Panc1 (cell line): ENCODE results near the gene PKP3. TPM values are rescaled to one million over a fixed set of nuclear protein-coding genes. Genes with fewer than 3 reads are reported as not detected.

Source experiments
- ATAC-seq: fragments of 200-7000 bp; cut with Tn5 transposase; 2 replicates; pipeline ENCODE4 v1.9.1; 2020; ENCODE audit warnings: mild to moderate bottlenecking, moderate library complexity
- BruUV-seq: library from RNA; stranded (reverse); fragments of 400-500 nt; replicated peaks from 2 replicates; lab custom pipeline; 2021; lab: Mats Ljungman, UMichigan
- CTCF ChIA-PET: fragments of 300-600 bp; sonication (Branson Sonifier 250); formaldehyde crosslinking; loops from one replicate; lab custom pipeline; 2022; ENCODE audit warnings: antibody characterized with exemption; lab: Charles Lee
- POLR2A ChIA-PET: fragments of 300-600 bp; sonication (Branson Sonifier 250); formaldehyde crosslinking; loops from one replicate; lab custom pipeline; 2022; ENCODE audit warnings: antibody characterized with exemption; lab: Charles Lee
- DNase-seq: peaks from one replicate; pipeline ENCODE4 v3.0.0-alpha.2; 2010; ENCODE audit warnings: low read depth, low spot score
- H3K27ac ChIP-seq: 2 replicates; pipeline ENCODE4 v1.5.1; 2011; ENCODE audit warnings: mild to moderate bottlenecking, low read length, inconsistent platforms
- H3K27me3 ChIP-seq: fragments of 200-500 bp; sonication (Bioruptor generic); 2 replicates; pipeline ENCODE4 v1.6.0; 2014; ENCODE audit warnings: low read length, inconsistent platforms; ENCODE audit not compliant: control insufficient read depth, insufficient read depth
- H3K36me3 ChIP-seq: fragments of 200-500 bp; sonication (Bioruptor generic); 2 replicates; pipeline ENCODE4 v1.5.1; 2014; ENCODE audit warnings: inconsistent platforms, mild to moderate bottlenecking, low read length, moderate library complexity; ENCODE audit not compliant: control insufficient read depth, insufficient read depth
- H3K4me1 ChIP-seq: 2 replicates; pipeline ENCODE4 v1.5.1; 2011; ENCODE audit warnings: inconsistent platforms, mild to moderate bottlenecking, low read length, moderate library complexity; ENCODE audit not compliant: control insufficient read depth, insufficient read depth
- H3K4me3 ChIP-seq, 2 experiments: 2 replicates each; pipeline ENCODE4 v1.5.1; 2011 to 2012; ENCODE audit warnings: low read depth in 2 of 2, low read length in 2 of 2, mild to moderate bottlenecking in 2 of 2, inconsistent platforms in 1 of 2, moderate library complexity in 1 of 2
- H3K9me3 ChIP-seq: fragments of 200-500 bp; sonication (Bioruptor generic); 2 replicates; pipeline ENCODE4 v1.5.1; 2014; ENCODE audit warnings: low read depth, mild to moderate bottlenecking, inconsistent platforms, low read length, moderate library complexity; ENCODE audit not compliant: control insufficient read depth, insufficient read depth
- TCF7L2 ChIP-seq: IDR thresholded peaks from 2 replicates; pipeline ENCODE4 v1.6.1; 2011; ENCODE audit warnings: mild to moderate bottlenecking, low read depth, low read length, inconsistent platforms
- in situ Hi-C: cut with HindIII; loops from 2 replicates; pipeline ENCODE4 v1.10.0; 2016; ENCODE audit warnings: low sequenced_read_pairs, low pct_unique_long_range_greater_than_20kb
- intact Hi-C: fragments of 100-400 bp; cut with micrococcal nuclease; formaldehyde crosslinking; loops from one replicate; pipeline ENCODE4 v1.10.0; 2022; ENCODE audit not compliant: unreplicated experiment
- total RNA-seq: library from RNA; stranded (reverse); gene quantifications from one replicate; pipeline ENCODE4 v1.2.1, GENCODE V29; 2021; ENCODE audit not compliant: unreplicated experiment
- TF ChIP-seq, protein P1 (sequence below): fragments of 450-650 bp; IDR thresholded peaks from 2 replicates; pipeline ENCODE4 v1.5.1; 2017; ENCODE audit warnings: mild to moderate bottlenecking

PKP3 gene
- total RNA-seq, 1 experiment from 2014 or later: 36.8 TPM

DNA sequence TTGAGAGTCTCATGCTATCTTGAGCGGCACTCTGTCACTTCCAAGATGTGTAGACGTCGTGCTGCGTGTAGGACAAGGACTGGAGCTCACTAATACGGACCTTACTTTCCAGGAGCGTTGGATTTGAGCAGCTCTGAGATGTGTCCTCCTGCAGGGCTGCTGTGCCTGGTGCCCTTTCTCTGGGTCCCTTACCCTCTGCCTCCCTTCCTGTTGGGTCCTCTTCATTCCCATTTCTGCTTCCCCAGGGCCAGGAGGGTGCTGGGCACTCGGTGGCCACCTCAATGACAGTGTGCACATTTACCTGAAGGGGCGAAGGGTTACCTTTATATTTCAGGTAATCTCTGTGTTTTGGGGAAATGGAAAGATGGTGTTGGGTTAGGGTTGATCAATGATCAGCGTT lies 60.0 kb downstream of the PKP3 start:
- TF ChIP-seq, protein P1, sequence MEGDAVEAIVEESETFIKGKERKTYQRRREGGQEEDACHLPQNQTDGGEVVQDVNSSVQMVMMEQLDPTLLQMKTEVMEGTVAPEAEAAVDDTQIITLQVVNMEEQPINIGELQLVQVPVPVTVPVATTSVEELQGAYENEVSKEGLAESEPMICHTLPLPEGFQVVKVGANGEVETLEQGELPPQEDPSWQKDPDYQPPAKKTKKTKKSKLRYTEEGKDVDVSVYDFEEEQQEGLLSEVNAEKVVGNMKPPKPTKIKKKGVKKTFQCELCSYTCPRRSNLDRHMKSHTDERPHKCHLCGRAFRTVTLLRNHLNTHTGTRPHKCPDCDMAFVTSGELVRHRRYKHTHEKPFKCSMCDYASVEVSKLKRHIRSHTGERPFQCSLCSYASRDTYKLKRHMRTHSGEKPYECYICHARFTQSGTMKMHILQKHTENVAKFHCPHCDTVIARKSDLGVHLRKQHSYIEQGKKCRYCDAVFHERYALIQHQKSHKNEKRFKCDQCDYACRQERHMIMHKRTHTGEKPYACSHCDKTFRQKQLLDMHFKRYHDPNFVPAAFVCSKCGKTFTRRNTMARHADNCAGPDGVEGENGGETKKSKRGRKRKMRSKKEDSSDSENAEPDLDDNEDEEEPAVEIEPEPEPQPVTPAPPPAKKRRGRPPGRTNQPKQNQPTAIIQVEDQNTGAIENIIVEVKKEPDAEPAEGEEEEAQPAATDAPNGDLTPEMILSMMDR: no peak
- no peak for TF ChIP-seq TCF7L2
- ChIA-PET CTCF (interaction anchor here (1.8 kb wide), 1 partner anchor 19 kb away, joined by 5 read pairs; no protein-coding TSS in a partner anchor), POLR2A (no interaction called here)
- BruUV-seq: no TSS peak
- Histone ChIP-seq H3K9me3 (no peaks in the 10 kb centered on the region), H3K4me1 (peaks cover 16% of the 10 kb centered on the region), H3K36me3 (peaks cover 5% of the 10 kb centered on the region; the same call in 1 of the 2 replicates), H3K4me3 (no peak overlapping the region), H3K27ac (no peak overlapping the region), H3K27me3 (no peaks in the 10 kb centered on the region)
- in situ Hi-C loops (no loop called here), intact Hi-C loops (loop anchor here (5.0 kb wide), 1 partner anchor 63 kb away; no protein-coding TSS in a partner anchor)
- ATAC-seq (no peak), DNase-seq (no peak)

Other genes with a start within 250 kb of the PKP3 start
- not detected for gene SCGB1C1, start 201.1 kb upstream of the PKP3 start, total RNA-seq
- 89.0 TPM for gene BET1L, start 186.8 kb upstream of the PKP3 start, total RNA-seq
- 264 TPM for gene RIC8A, start 186.5 kb upstream of the PKP3 start, total RNA-seq
- 37.5 TPM for gene SIRT3, start 157.9 kb upstream of the PKP3 start, total RNA-seq
- gene PSMD13, start 157.2 kb upstream of the PKP3 start, total RNA-seq: 271 TPM
- 0.59 TPM for gene NLRP6, start 115.8 kb upstream of the PKP3 start, total RNA-seq
- 115 TPM for gene PGGHG, start 105.1 kb upstream of the PKP3 start, total RNA-seq
- not detected for gene IFITM5, start 94.7 kb upstream of the PKP3 start, total RNA-seq
- 183 TPM for gene IFITM2, start 86.4 kb upstream of the PKP3 start, total RNA-seq
- gene IFITM1, start 80.2 kb upstream of the PKP3 start, total RNA-seq: 66.3 TPM
- gene IFITM3, start 73.3 kb upstream of the PKP3 start, total RNA-seq: 614 TPM
- 122 TPM for gene B4GALNT4, start 24.7 kb upstream of the PKP3 start, total RNA-seq
- gene SIGIRR, start 20.8 kb downstream of the PKP3 start, total RNA-seq: 183 TPM
- 61.4 TPM for gene ANO9, start 47.8 kb downstream of the PKP3 start, total RNA-seq
- gene PTDSS2, start 56.1 kb downstream of the PKP3 start, total RNA-seq: 103 TPM
- 345 TPM for gene RNH1, start 113.0 kb downstream of the PKP3 start, total RNA-seq
- gene HRAS, start 141.4 kb downstream of the PKP3 start, total RNA-seq: 175 TPM
- 9.8 TPM for gene LRRC56, start 143.3 kb downstream of the PKP3 start, total RNA-seq
- gene LMNTD2, start 166.5 kb downstream of the PKP3 start, total RNA-seq: 21.8 TPM
- gene RASSF7, start 166.8 kb downstream of the PKP3 start, total RNA-seq: 81.8 TPM
- gene PHRF1, start 182.3 kb downstream of the PKP3 start, total RNA-seq: 90.6 TPM
- gene IRF7, start 221.7 kb downstream of the PKP3 start, total RNA-seq: 23.9 TPM
- gene CDHR5, start 230.7 kb downstream of the PKP3 start, total RNA-seq: not detected
- gene SCT, start 233.0 kb downstream of the PKP3 start, total RNA-seq: not detected
- gene DRD4, start 243.1 kb downstream of the PKP3 start, total RNA-seq: 0.95 TPM